GM10266 (cell line): ENCODE data around the gene EPAS1.

Experiments used
- DNase-seq: peaks from one replicate; pipeline ENCODE4 v3.0.0; 2012; ENCODE audit errors: extremely low spot score
- TF ChIP-seq, protein P1 (sequence below): IDR thresholded peaks from 2 replicates; pipeline ENCODE4 v1.5.1; 2012; ENCODE audit warnings: mild to moderate bottlenecking, low read depth; ENCODE audit not compliant: control insufficient read depth, insufficient read depth; ENCODE audit errors: missing control alignments

EPAS1 gene

GRCh38 chr2:46311651-46312223 lies 14.5 kb downstream of the EPAS1 start:
- TF ChIP-seq, protein P1, sequence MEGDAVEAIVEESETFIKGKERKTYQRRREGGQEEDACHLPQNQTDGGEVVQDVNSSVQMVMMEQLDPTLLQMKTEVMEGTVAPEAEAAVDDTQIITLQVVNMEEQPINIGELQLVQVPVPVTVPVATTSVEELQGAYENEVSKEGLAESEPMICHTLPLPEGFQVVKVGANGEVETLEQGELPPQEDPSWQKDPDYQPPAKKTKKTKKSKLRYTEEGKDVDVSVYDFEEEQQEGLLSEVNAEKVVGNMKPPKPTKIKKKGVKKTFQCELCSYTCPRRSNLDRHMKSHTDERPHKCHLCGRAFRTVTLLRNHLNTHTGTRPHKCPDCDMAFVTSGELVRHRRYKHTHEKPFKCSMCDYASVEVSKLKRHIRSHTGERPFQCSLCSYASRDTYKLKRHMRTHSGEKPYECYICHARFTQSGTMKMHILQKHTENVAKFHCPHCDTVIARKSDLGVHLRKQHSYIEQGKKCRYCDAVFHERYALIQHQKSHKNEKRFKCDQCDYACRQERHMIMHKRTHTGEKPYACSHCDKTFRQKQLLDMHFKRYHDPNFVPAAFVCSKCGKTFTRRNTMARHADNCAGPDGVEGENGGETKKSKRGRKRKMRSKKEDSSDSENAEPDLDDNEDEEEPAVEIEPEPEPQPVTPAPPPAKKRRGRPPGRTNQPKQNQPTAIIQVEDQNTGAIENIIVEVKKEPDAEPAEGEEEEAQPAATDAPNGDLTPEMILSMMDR = no peak
- no peak for DNase-seq

DNA sequence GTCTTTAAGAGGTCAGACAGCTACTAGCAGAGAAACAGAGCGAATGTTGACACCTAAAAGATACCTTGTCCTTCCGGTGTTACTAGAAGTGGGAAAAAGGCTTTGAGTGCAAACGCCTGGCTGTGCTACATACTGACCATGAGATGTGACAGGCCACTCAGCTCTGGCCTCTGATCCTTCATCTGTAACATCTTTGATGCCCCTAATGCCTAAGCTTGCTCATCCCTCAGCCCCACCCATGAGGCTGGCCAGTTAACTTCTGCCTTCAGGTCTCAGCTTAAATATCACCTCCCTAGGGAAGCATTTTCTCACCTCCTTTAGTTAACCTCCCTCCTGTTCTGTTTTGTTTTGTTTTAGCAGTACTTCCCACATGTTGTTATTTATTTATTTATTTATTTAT lies 15.9 kb downstream of the EPAS1 start:
- TF ChIP-seq, protein P1 = no peak
- no peak for DNase-seq

GRCh38 chr2:46314065-46314835 lies 17.0 kb downstream of the EPAS1 start:
- no peak for DNase-seq
- TF ChIP-seq, protein P1 = no peak

- no peak for DNase-seq
- TF ChIP-seq, protein P1 = no peak
Observed at GRCh38 chr2:46315103-46315890, 18.1 kb downstream of the EPAS1 start.

DNA sequence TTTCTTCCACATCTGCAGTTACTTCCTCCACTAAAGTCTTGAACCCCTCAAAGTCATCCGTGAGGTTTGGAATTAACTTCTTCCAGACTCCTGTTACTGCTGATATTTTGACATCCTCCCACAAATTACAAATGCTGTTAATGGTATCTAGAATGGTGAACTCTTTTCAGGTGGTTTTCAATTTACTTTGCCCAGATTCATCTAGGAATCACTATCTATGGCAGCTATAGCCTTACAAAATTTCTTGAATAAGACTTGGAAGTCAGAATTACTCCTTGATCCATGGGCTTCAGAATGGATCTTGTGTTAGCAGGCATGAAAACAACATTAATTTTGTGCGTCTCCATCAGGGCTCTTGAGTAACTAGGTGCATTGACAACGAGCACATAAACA lies 19.9 kb downstream of the EPAS1 start:
- TF ChIP-seq, protein P1 = no peak

GRCh38 chr2:46318579-46319460 lies 21.6 kb downstream of the EPAS1 start:
- TF ChIP-seq, protein P1 = no peak

More for the DNA sequence above, 19.9 kb downstream of the EPAS1 start:
- DNase-seq = no peak

More at GRCh38 chr2:46318579-46319460, 21.6 kb downstream of the EPAS1 start:
- DNase-seq = no peak
